Activated CD8-positive, alpha-beta T cell treated with anti-CD3 and anti-CD28 coated beads, Interleukin-2, amount 10 ng/mL, durations not matched to agents 7 days and 5 days (primary cell): ENCODE data around the gene CSK. TPM values are rescaled to one million over a fixed set of nuclear protein-coding genes. Genes with fewer than 3 reads are reported as not detected.

Experiments used
- ATAC-seq: fragments of 150-1000 bp; cut with Tn5 transposase; one replicate; pipeline ENCODE4 v1.10.0; 2021; ENCODE audit warnings: moderate library complexity
- CTCF ChIA-PET: fragments of 350-600 bp; sonication (Branson Sonifier 250); formaldehyde crosslinking; loops from one replicate; lab custom pipeline; 2021; ENCODE audit warnings: antibody characterized with exemption; lab: Charles Lee
- POLR2A ChIA-PET: fragments of 350-600 bp; sonication (Branson Sonifier 250); formaldehyde crosslinking; loops from one replicate; lab custom pipeline; 2021; ENCODE audit warnings: antibody characterized with exemption; lab: Charles Lee
- DNase-seq: peaks from one replicate; pipeline ENCODE4 v3.0.0-alpha.2; 2020
- H3K27ac Mint-ChIP-seq: one replicate; pipeline ENCODE4 v1.8.0; 2021; ENCODE audit warnings: mild to moderate bottlenecking, mixed read lengths
- H3K27me3 Mint-ChIP-seq: one replicate; pipeline ENCODE4 v1.8.0; 2021; ENCODE audit warnings: low read depth, mixed read lengths
- H3K36me3 Mint-ChIP-seq: one replicate; pipeline ENCODE4 v1.8.0; 2021; ENCODE audit warnings: low read depth, mixed read lengths
- H3K4me1 Mint-ChIP-seq: one replicate; pipeline ENCODE4 v1.8.0; 2021; ENCODE audit warnings: low read depth, mixed read lengths
- H3K4me3 Mint-ChIP-seq: one replicate; pipeline ENCODE4 v1.8.0; 2021; ENCODE audit warnings: mild to moderate bottlenecking, mixed read lengths
- H3K9me3 Mint-ChIP-seq: one replicate; pipeline ENCODE4 v1.8.0; 2022; ENCODE audit warnings: mixed read lengths; ENCODE audit not compliant: insufficient read depth
- total RNA-seq, 2 experiments: library from RNA; stranded (reverse); gene quantifications; one replicate each; pipeline ENCODE4 v1.2.3, GENCODE V29; 2021

Gene CSK
- total RNA-seq, 2 experiments from 2014 or later = 314 to 330 TPM

DNA sequence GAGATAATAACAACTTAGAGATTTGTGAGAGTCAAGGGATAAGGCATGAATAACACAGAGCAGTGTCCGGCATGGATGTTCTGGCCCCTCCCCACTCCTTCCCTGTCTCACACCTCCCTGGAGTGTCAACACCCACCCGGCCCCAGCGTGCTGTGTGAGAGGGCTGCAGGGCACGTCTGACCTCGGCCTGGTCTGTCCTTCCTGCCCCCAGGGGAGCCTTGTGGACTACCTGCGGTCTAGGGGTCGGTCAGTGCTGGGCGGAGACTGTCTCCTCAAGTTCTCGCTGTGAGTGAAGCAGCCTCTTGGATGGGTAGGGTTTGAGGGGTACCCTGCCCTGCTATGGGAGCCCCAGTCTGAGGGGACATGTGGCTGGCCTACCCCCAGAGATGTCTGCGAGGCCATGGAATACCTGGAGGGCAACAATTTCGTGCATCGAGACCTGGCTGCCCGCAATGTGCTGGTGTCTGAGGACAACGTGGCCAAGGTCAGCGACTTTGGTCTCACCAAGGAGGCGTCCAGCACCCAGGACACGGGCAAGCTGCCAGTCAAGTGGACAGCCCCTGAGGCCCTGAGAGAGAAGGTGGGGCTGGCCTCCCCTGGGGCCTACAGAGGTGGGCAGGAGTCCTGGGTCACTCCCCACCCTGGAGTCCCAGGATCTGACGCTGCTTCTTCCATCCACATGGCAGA lies 19.6 kb downstream of the CSK start:
- CTCF ChIA-PET = interaction anchor here (1.0 to 25.5 kb wide), 7 partner anchors 8 to 184 kb away, joined by 3 to 1683 read pairs (median 5); partner anchors contain the start of gene CSK
- POLR2A ChIA-PET = interaction anchor here (20.1 kb wide), 1 partner anchor 23 kb away, joined by 670 read pairs; the partner anchor contains the start of gene CSK
- DNase-seq (no peak), ATAC-seq (no peak)
- H3K27ac Mint-ChIP-seq = no peak overlapping the region
- H3K27me3 Mint-ChIP-seq = no peaks in the 10 kb centered on the region
- H3K9me3 Mint-ChIP-seq = no peaks in the 10 kb centered on the region
- no peak overlapping the region for H3K4me3 Mint-ChIP-seq
- H3K4me1 Mint-ChIP-seq = peaks cover 52% of the 10 kb centered on the region
- peaks cover 70% of the 10 kb centered on the region for H3K36me3 Mint-ChIP-seq

DNA sequence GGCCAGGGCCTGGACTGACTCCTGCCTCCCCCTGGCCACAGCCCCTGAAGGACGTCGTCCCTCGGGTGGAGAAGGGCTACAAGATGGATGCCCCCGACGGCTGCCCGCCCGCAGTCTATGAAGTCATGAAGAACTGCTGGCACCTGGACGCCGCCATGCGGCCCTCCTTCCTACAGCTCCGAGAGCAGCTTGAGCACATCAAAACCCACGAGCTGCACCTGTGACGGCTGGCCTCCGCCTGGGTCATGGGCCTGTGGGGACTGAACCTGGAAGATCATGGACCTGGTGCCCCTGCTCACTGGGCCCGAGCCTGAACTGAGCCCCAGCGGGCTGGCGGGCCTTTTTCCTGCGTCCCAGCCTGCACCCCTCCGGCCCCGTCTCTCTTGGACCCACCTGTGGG lies 20.4 kb downstream of the CSK start:
- H3K36me3 Mint-ChIP-seq = peaks cover 69% of the 10 kb centered on the region
- no peak for ATAC-seq
- no peak overlapping the region for H3K4me3 Mint-ChIP-seq
- peaks cover 55% of the 10 kb centered on the region for H3K4me1 Mint-ChIP-seq
- H3K27me3 Mint-ChIP-seq = no peaks in the 10 kb centered on the region
- ChIA-PET POLR2A (interaction anchor here (20.1 kb wide), 1 partner anchor 24 kb away, joined by 670 read pairs; the partner anchor contains the start of gene CSK), CTCF (interaction anchor here (1.0 to 7.2 kb wide), 2 partner anchors 9 to 15 kb away, joined by 3 to 27 read pairs; no protein-coding TSS in a partner anchor)
- no peaks in the 10 kb centered on the region for H3K9me3 Mint-ChIP-seq
- no peak overlapping the region for H3K27ac Mint-ChIP-seq
- DNase-seq = no peak

DNA sequence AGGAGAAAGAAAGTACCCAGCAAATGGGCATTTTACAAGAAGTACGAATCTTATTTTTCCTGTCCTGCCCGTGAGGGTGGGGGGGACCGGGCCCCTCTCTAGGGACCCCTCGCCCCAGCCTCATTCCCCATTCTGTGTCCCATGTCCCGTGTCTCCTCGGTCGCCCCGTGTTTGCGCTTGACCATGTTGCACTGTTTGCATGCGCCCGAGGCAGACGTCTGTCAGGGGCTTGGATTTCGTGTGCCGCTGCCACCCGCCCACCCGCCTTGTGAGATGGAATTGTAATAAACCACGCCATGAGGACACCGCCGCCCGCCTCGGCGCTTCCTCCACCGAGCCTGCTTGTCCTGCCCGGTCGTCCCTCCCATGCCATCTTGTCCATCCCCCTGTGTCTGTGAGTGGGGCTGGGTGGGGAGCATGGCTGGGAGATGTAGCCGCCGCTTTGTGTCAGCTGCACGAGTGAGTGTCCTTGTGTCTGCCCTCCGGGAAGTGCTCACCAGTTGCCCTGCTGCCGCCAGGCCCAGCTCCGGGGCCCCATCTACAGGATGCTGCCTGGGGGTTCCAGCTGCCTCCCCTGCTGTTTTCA lies 21.1 kb downstream of the CSK start:
- no peaks in the 10 kb centered on the region for H3K9me3 Mint-ChIP-seq
- H3K27me3 Mint-ChIP-seq = no peaks in the 10 kb centered on the region
- no peak for ATAC-seq
- ChIA-PET POLR2A (no interaction called here), CTCF (interaction anchor here (7.2 kb wide), 1 partner anchor 9 kb away, joined by 27 read pairs; no protein-coding TSS in a partner anchor)
- no peak for DNase-seq
- no peak overlapping the region for H3K27ac Mint-ChIP-seq
- H3K4me1 Mint-ChIP-seq = peaks cover 52% of the 10 kb centered on the region
- H3K36me3 Mint-ChIP-seq = peaks cover 62% of the 10 kb centered on the region
- H3K4me3 Mint-ChIP-seq = no peak overlapping the region

DNA sequence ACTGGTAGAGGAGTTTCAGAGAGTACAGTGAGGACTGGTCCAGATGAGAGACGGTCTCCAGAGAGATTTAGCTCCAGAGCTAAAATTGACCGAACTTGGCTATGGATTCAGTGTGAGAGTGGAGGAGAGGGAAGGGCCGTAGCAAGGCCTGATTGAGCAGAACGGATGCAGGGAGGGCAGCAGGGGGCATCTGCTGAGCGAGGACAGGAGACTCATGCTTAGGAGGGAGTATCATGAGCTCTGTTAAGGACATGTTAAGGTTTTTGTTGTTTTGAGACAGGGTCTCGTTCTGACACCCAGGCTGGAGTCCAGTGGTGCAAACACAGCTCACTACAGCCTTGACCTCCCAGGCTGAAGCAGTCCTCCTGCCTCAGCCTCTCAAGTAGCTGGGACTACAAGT lies 23.1 kb downstream of the CSK start:
- ChIA-PET POLR2A (interaction anchor here (1.0 to 1.2 kb wide), 4 partner anchors 12 to 28 kb away, joined by 3 to 4 read pairs (median 4); no protein-coding TSS in a partner anchor), CTCF (interaction anchor here (0.8 to 7.2 kb wide), 5 partner anchors 11 to 33 kb away, joined by 3 to 27 read pairs (median 7); no protein-coding TSS in a partner anchor)
- Mint-ChIP-seq H3K27ac (peak overlapping the region; percentile 61), H3K36me3 (peaks cover 45% of the 10 kb centered on the region), H3K27me3 (peaks cover 5% of the 10 kb centered on the region), H3K4me1 (peaks cover 33% of the 10 kb centered on the region), H3K4me3 (no peak overlapping the region), H3K9me3 (no peaks in the 10 kb centered on the region)
- ATAC-seq (no peak), DNase-seq (no peak)

DNA sequence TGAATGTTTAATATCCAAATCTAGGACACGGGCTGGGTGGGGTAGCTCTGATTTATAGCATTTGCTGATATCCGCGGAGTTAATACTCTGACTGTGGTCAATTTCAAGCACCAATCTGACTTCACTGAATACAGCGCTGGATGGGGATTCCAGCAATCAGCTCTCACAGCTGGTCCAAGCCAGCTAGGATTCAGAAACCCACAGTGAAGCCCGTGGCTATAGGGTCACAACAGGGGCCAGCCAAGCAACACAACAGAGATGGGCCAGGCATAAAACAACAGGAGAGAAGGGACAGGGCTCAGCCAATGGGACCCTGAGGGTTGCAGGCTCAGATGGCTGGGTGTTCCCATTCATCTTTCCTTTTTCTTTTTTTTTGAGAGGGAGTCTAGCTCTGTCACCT lies 25.4 kb downstream of the CSK start:
- ATAC-seq (no peak), DNase-seq (no peak)
- H3K4me3 Mint-ChIP-seq = no peak overlapping the region
- CTCF ChIA-PET = interaction anchor here (1.0 to 7.2 kb wide), 3 partner anchors 14 to 36 kb away, joined by 4 to 27 read pairs (median 4); no protein-coding TSS in a partner anchor
- peak overlapping the region; percentile 44 for H3K27ac Mint-ChIP-seq
- peaks cover 23% of the 10 kb centered on the region for H3K4me1 Mint-ChIP-seq
- peaks cover 25% of the 10 kb centered on the region for H3K36me3 Mint-ChIP-seq
- H3K27me3 Mint-ChIP-seq = peaks cover 7% of the 10 kb centered on the region
- POLR2A ChIA-PET = interaction anchor here (0.8 to 1.3 kb wide), 2 partner anchors 19 to 39 kb away, joined by 3 read pairs; partner anchors contain the start of gene CPLX3
- no peaks in the 10 kb centered on the region for H3K9me3 Mint-ChIP-seq

DNA sequence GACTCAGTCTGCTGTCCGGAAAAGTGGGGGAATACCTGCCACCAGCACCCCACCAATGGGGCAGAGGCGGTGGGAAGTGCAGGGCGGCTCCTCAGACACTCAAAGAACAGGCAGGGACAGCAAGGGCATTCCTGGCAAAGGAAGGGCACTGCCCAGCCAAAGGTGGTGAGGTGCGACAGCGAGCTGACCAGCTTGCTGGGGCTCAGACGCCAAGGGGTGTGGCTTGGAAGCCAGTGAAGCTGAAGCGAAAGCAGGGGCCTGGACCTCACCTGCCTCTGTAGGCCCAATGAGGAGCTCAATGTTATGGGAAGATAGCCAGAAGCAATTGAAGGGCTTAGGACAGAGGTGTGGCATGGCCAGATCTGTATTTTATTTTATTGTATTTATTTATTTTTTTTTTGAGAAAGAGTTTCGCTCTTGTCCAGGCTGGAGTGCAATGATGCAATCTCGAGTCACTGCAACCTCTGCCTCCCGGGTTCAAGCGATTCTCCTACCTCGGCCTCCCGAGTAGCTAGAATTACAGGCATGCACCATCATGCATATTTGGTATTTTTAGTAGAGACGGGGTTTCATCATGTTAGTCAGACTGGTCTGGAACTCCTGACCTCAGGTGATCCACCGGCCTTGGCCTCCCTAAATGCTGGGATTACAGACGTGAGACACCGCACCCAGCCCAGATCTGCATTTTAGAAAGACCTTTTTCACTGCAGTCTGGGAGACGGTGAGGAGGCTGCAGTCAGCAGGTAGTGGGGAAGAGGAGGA lies 26.4 kb downstream of the CSK start:
- peaks cover 18% of the 10 kb centered on the region for H3K36me3 Mint-ChIP-seq
- H3K27ac Mint-ChIP-seq = peak overlapping the region; percentile 55
- peaks cover 23% of the 10 kb centered on the region for H3K4me1 Mint-ChIP-seq
- no peak for ATAC-seq
- ChIA-PET CTCF (interaction anchor here (0.6 to 7.2 kb wide), 7 partner anchors 9 to 93 kb away, joined by 3 to 27 read pairs (median 4); no protein-coding TSS in a partner anchor), POLR2A (interaction anchor here (0.7 to 1.3 kb wide), 2 partner anchors 40 to 163 kb away, joined by 3 read pairs; no protein-coding TSS in a partner anchor)
- H3K9me3 Mint-ChIP-seq = no peaks in the 10 kb centered on the region
- no peak for DNase-seq
- peaks cover 7% of the 10 kb centered on the region for H3K27me3 Mint-ChIP-seq
- H3K4me3 Mint-ChIP-seq = no peak overlapping the region

DNA sequence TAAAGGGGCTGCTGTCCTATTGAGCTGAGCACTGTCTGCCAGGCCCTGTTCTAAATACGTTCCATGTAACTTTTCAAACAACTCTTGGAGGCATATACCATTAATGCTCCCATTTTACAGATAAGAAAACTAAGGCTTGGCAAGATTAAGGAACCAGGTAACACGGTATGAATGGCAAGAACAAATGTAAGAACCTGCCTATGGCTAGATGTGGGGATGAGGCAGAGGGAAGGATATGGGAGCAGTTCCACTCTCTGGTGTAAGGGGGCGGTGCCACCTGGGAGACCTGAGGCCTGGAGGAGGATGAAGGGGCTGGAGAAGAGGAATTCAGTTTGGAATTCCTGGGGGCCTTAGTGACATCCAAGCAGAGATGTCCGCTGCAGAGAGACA lies 27.0 kb downstream of the CSK start:
- Mint-ChIP-seq H3K27ac (peak overlapping the region; percentile 56), H3K9me3 (no peaks in the 10 kb centered on the region), H3K27me3 (peaks cover 7% of the 10 kb centered on the region), H3K36me3 (peaks cover 16% of the 10 kb centered on the region), H3K4me3 (no peak overlapping the region), H3K4me1 (peaks cover 23% of the 10 kb centered on the region)
- ATAC-seq = no peak
- ChIA-PET POLR2A (interaction anchor here (1.3 kb wide), 1 partner anchor 41 kb away, joined by 3 read pairs; no protein-coding TSS in a partner anchor), CTCF (interaction anchor here (0.6 to 1.4 kb wide), 4 partner anchors 9 to 93 kb away, joined by 3 to 4 read pairs (median 4); no protein-coding TSS in a partner anchor)
- no peak for DNase-seq

DNA sequence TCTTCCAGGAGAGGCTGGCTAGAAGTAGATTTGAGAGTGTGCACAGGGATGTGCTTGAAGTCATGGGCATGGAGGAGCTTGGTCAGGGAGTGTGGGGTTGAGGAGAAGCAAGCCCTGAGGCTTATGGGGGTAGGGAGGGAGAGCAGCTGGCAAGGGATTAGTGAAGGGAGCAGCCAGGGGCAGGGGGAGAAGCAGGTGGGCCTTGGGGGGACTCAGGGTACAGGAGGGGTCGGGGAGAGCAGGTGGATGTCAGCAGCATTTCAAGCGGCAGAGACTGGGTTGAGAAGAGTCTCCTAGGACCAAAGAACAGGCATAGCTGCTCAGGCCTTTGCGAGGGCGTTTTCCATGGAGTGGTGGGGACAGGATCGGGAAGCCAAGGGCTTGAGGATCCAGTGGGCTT lies 27.4 kb downstream of the CSK start:
- peaks cover 22% of the 10 kb centered on the region for H3K4me1 Mint-ChIP-seq
- H3K4me3 Mint-ChIP-seq = no peak overlapping the region
- POLR2A ChIA-PET = interaction anchor here (0.6 kb wide), 1 partner anchor 138 kb away, joined by 3 read pairs; no protein-coding TSS in a partner anchor
- H3K36me3 Mint-ChIP-seq = peaks cover 12% of the 10 kb centered on the region
- H3K27ac Mint-ChIP-seq = peak overlapping the region; percentile 56
- no peaks in the 10 kb centered on the region for H3K9me3 Mint-ChIP-seq
- CTCF ChIA-PET = interaction anchor here (0.6 to 1.8 kb wide), 6 partner anchors 21 to 92 kb away, joined by 3 to 6 read pairs (median 4); no protein-coding TSS in a partner anchor
- no peak for ATAC-seq
- DNase-seq = no peak
- peaks cover 7% of the 10 kb centered on the region for H3K27me3 Mint-ChIP-seq

DNA sequence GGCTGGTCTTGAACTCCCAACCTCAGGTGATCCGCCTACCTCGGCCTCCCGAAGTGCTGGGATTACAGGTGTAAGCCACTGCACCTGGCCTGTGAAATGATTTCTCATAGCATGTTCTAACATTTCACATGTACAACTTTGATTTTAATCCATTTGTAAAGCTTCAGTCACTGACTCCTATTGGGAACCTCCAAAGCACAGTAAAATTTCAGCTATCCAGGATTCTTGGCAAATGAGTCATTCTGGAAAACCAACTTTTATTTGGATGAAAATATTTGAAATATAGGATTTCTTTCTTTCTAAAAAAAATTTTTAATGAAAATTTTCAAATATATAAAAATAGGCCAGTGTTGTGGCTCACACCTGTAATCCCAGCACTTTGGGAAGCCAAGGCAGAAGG lies 28.1 kb downstream of the CSK start:
- no peak overlapping the region for H3K4me3 Mint-ChIP-seq
- no peak for DNase-seq
- H3K36me3 Mint-ChIP-seq = peaks cover 4% of the 10 kb centered on the region

DNA sequence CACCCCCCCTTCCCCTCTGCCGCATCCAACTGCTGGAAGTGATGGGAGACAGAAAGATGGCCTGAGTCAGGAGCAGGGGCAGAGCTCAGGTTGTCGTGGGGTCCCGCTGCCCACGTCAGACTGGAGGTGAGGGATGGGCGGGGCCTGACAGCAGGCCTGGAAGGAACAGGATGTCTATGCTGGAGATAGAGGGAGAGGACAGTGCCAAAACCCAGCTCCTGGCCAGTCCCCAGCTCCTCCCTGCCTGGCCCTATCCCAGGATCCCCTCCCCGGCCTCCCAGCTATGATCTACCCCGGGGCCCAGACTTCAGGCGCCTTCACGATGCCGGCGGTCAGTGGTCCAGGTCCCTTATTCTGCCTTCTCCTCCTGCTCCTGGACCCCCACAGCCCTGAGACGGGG lies 30.7 kb downstream of the CSK start, which contains the start of gene LMAN1L:
Gene LMAN1L, plus strand, starts transcription at position 303 of the 400 bp plus-strand sequence. Its CDS starts 20 bp downstream, at position 323.
- ChIA-PET POLR2A (no interaction called here), CTCF (no interaction called here)
- peaks cover 4% of the 10 kb centered on the region for H3K4me1 Mint-ChIP-seq
- H3K36me3 Mint-ChIP-seq = no peaks in the 10 kb centered on the region
- H3K27me3 Mint-ChIP-seq = peaks cover 7% of the 10 kb centered on the region
- DNase-seq = no peak
- no peak within 1 kb of the TSS for H3K4me3 Mint-ChIP-seq
- ATAC-seq = no peak
- peak within 1 kb of the TSS; percentile 30 for H3K27ac Mint-ChIP-seq
- H3K9me3 Mint-ChIP-seq = no peaks in the 10 kb centered on the region

More for the DNA sequence above, 28.1 kb downstream of the CSK start:
- ChIA-PET POLR2A (interaction anchor here (0.6 to 0.8 kb wide), 2 partner anchors 35 to 138 kb away, joined by 3 read pairs; no protein-coding TSS in a partner anchor), CTCF (interaction anchor here (0.8 to 1.8 kb wide), 4 partner anchors 22 to 92 kb away, joined by 3 to 6 read pairs (median 4); no protein-coding TSS in a partner anchor)
- peaks cover 7% of the 10 kb centered on the region for H3K27me3 Mint-ChIP-seq
- H3K27ac Mint-ChIP-seq = no peak overlapping the region
- H3K9me3 Mint-ChIP-seq = no peaks in the 10 kb centered on the region
- ATAC-seq = no peak
- peaks cover 18% of the 10 kb centered on the region for H3K4me1 Mint-ChIP-seq
